ENCODE measurements around the gene STX18. TPM values are rescaled to one million over a fixed set of nuclear protein-coding genes. Genes with fewer than 3 reads are reported as not detected.

The STX18 gene
- total RNA-seq, 1 donor from 2014 or later, result 24.0 TPM

DNA sequence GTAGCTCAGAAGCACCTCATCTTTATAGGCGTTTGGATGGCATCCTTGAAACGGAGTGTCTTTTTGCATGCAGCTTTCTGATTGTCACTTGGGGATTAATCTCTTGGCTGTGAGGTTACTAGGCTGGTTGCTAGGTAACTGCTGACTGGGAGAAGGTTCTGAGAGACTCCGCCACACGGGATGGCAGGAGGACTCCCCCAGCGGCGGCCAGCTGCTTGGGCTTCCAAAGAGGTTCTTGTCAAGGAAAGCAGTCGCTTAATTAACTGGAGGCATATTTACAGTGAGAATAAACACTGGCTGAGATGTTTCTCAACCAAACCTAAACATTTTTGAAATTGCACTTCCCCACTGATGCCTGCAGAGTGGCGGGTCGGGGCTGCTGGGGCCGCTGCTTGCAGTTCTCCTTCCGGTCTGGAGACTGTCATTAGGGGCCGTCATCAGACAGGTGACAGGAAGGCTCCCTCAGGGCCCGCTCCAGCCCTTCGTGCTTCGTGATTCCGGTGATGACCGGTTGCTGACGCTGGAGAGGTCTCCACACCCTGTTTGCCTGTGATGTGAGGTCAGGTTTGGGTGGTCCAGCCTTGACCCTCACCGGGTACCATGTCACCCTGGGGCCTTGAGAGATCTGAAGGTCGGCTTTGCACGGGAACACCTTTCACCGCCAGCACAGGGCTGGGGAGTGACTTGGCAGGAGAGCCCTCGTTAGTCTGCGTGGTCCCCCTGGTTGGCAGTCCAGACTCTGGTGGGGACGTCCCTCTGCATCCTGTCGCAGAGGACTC lies 145.8 kb downstream of the STX18 start:
- Histone ChIP-seq H3K79me2 (ENCODE audit: insufficient read depth, low read length) (no peaks in the 10 kb centered on the region), H3K27ac (ENCODE audit: low read depth, low read length) (no peak overlapping the region), H3K4me3 (ENCODE audit: insufficient read depth, low read depth, low read length) (no peak overlapping the region), H3K4me2 (ENCODE audit: low read length) (no peak overlapping the region), H3K27me3 (ENCODE audit: insufficient read depth, low read length) (peaks cover 20% of the 10 kb centered on the region), H3K9me3 (ENCODE audit: insufficient read depth, low read depth, low read length) (peaks cover 4% of the 10 kb centered on the region), H2AFZ (ENCODE audit: low read depth, low read length) (no peak overlapping the region), H3K9ac (ENCODE audit: low read length) (no peak overlapping the region), H3K4me1 (ENCODE audit: insufficient read depth, low read length) (peaks cover 4% of the 10 kb centered on the region), H3K36me3 (ENCODE audit: insufficient read depth, low read length) (no peaks in the 10 kb centered on the region), H4K20me1 (ENCODE audit: insufficient read depth, low read length) (no peaks in the 10 kb centered on the region)
- H3K4me1 Mint-ChIP-seq (ENCODE audit: low read depth, unreplicated experiment), result peaks cover 8% of the 10 kb centered on the region
- H3K4me3 Mint-ChIP-seq (ENCODE audit: unreplicated experiment), result no peak overlapping the region
- H3K9me3 Mint-ChIP-seq (ENCODE audit: unreplicated experiment), result no peaks in the 10 kb centered on the region
- FAIRE-seq (no peak), DNase-seq (ENCODE audit: low read depth) (peak; percentile 6)
- H3K36me3 Mint-ChIP-seq (ENCODE audit: low read depth, unreplicated experiment), result no peaks in the 10 kb centered on the region
- no peak for TF ChIP-seq EZH2 (IDR thresholded peaks at IDR 0.05; ENCODE audit: insufficient read depth, low read length)
- no peak for TF ChIP-seq CTCF (IDR thresholded peaks at IDR 0.05; ENCODE audit: insufficient read depth, low read depth, low read length)
- peaks cover 40% of the 10 kb centered on the region for H3K27me3 Mint-ChIP-seq (ENCODE audit: low read depth, unreplicated experiment)
- H3K27ac Mint-ChIP-seq (ENCODE audit: unreplicated experiment), result no peak overlapping the region

DNA sequence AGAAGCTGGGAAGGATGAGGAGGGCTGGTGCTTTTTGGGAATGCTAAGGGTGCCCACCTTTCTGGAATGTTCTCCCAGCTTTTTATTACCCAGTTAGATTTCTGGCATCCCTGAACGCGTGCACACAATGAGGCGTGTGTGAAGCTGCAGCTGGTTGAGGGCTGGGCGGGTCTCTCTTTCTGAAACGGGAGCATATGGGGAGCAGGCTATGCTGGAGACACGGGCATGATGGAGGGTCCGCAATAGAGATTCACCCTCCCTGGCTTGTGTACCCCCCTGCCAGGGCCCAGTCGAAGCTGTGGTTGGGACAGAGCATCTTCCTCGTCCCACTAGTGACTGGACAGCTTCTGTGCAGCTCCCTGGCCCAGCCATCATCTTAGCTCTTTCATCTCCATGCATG lies 146.5 kb downstream of the STX18 start:
- peaks cover 22% of the 10 kb centered on the region for H3K27me3 ChIP-seq (ENCODE audit: insufficient read depth, low read length)
- H3K9me3 ChIP-seq (ENCODE audit: insufficient read depth, low read depth, low read length), result peaks cover 4% of the 10 kb centered on the region
- no peak overlapping the region for H3K4me2 ChIP-seq (ENCODE audit: low read length)
- no peak overlapping the region for H3K27ac ChIP-seq (ENCODE audit: low read depth, low read length)
- FAIRE-seq, result no peak
- no peaks in the 10 kb centered on the region for H3K79me2 ChIP-seq (ENCODE audit: insufficient read depth, low read length)
- no peak overlapping the region for H3K9ac ChIP-seq (ENCODE audit: low read length)
- H3K36me3 Mint-ChIP-seq (ENCODE audit: low read depth, unreplicated experiment), result no peaks in the 10 kb centered on the region
- no peak overlapping the region for H3K4me3 Mint-ChIP-seq (ENCODE audit: unreplicated experiment)
- no peaks in the 10 kb centered on the region for H4K20me1 ChIP-seq (ENCODE audit: insufficient read depth, low read length)
- peaks cover 8% of the 10 kb centered on the region for H3K4me1 Mint-ChIP-seq (ENCODE audit: low read depth, unreplicated experiment)
- peaks cover 46% of the 10 kb centered on the region for H3K27me3 Mint-ChIP-seq (ENCODE audit: low read depth, unreplicated experiment)
- no peak for DNase-seq (ENCODE audit: low read depth)
- H3K4me3 ChIP-seq (ENCODE audit: insufficient read depth, low read depth, low read length), result no peak overlapping the region
- no peak overlapping the region for H2AFZ ChIP-seq (ENCODE audit: low read depth, low read length)
- H3K9me3 Mint-ChIP-seq (ENCODE audit: unreplicated experiment), result no peaks in the 10 kb centered on the region
- TF ChIP-seq EZH2 (IDR thresholded peaks at IDR 0.05; ENCODE audit: insufficient read depth, low read length), result no peak
- no peak for TF ChIP-seq CTCF (IDR thresholded peaks at IDR 0.05; ENCODE audit: insufficient read depth, low read depth, low read length)
- H3K4me1 ChIP-seq (ENCODE audit: insufficient read depth, low read length), result peaks cover 4% of the 10 kb centered on the region
- H3K27ac Mint-ChIP-seq (ENCODE audit: unreplicated experiment), result no peak overlapping the region
- H3K36me3 ChIP-seq (ENCODE audit: insufficient read depth, low read length), result no peaks in the 10 kb centered on the region

DNA sequence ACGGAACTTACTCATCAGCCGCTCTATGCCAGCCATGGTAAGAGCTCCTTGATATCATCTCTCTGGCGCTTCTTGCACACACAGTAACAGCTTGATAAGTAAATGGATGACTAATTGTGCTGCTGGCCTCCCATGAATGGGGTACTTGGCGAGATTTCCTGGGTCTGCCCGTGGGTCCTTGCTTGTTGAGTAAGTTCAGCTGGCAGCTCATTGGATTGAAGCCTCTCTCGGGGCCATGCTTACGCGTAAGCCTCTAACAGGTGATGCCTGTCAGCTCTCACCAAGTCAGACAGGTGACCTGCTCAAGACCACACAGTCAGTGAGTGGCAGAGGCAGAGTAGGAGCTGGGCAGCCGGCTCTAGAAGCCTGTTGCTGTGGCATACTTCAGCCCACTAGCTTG lies 147.2 kb downstream of the STX18 start:
- Histone ChIP-seq H3K36me3 (ENCODE audit: insufficient read depth, low read length) (no peaks in the 10 kb centered on the region), H3K4me2 (ENCODE audit: low read length) (no peak overlapping the region), H3K79me2 (ENCODE audit: insufficient read depth, low read length) (no peaks in the 10 kb centered on the region), H3K4me3 (ENCODE audit: insufficient read depth, low read depth, low read length) (no peak overlapping the region), H3K4me1 (ENCODE audit: insufficient read depth, low read length) (peaks cover 4% of the 10 kb centered on the region), H4K20me1 (ENCODE audit: insufficient read depth, low read length) (no peaks in the 10 kb centered on the region), H3K9ac (ENCODE audit: low read length) (no peak overlapping the region), H2AFZ (ENCODE audit: low read depth, low read length) (no peak overlapping the region), H3K27ac (ENCODE audit: low read depth, low read length) (no peak overlapping the region), H3K27me3 (ENCODE audit: insufficient read depth, low read length) (peaks cover 25% of the 10 kb centered on the region), H3K9me3 (ENCODE audit: insufficient read depth, low read depth, low read length) (peaks cover 2% of the 10 kb centered on the region)
- H3K27ac Mint-ChIP-seq (ENCODE audit: unreplicated experiment), result peak overlapping the region; percentile 23
- H3K4me1 Mint-ChIP-seq (ENCODE audit: low read depth, unreplicated experiment), result peaks cover 8% of the 10 kb centered on the region
- peak; percentile 54 for DNase-seq (ENCODE audit: low read depth)
- TF ChIP-seq CTCF (IDR thresholded peaks at IDR 0.05; ENCODE audit: insufficient read depth, low read depth, low read length) (no peak), EZH2 (IDR thresholded peaks at IDR 0.05; ENCODE audit: insufficient read depth, low read length) (no peak)
- H3K9me3 Mint-ChIP-seq (ENCODE audit: unreplicated experiment), result no peaks in the 10 kb centered on the region
- H3K4me3 Mint-ChIP-seq (ENCODE audit: unreplicated experiment), result no peak overlapping the region
- H3K36me3 Mint-ChIP-seq (ENCODE audit: low read depth, unreplicated experiment), result no peaks in the 10 kb centered on the region
- FAIRE-seq, result no peak
- H3K27me3 Mint-ChIP-seq (ENCODE audit: low read depth, unreplicated experiment), result peaks cover 50% of the 10 kb centered on the region

Measured in astrocyte (in vitro differentiated cells and primary cell).